ENCODE results near the gene TEDC2.
A peak's percentile ranks its signal among the peaks of the same experiment; 100 is the strongest.

The TEDC2 gene

DNA sequence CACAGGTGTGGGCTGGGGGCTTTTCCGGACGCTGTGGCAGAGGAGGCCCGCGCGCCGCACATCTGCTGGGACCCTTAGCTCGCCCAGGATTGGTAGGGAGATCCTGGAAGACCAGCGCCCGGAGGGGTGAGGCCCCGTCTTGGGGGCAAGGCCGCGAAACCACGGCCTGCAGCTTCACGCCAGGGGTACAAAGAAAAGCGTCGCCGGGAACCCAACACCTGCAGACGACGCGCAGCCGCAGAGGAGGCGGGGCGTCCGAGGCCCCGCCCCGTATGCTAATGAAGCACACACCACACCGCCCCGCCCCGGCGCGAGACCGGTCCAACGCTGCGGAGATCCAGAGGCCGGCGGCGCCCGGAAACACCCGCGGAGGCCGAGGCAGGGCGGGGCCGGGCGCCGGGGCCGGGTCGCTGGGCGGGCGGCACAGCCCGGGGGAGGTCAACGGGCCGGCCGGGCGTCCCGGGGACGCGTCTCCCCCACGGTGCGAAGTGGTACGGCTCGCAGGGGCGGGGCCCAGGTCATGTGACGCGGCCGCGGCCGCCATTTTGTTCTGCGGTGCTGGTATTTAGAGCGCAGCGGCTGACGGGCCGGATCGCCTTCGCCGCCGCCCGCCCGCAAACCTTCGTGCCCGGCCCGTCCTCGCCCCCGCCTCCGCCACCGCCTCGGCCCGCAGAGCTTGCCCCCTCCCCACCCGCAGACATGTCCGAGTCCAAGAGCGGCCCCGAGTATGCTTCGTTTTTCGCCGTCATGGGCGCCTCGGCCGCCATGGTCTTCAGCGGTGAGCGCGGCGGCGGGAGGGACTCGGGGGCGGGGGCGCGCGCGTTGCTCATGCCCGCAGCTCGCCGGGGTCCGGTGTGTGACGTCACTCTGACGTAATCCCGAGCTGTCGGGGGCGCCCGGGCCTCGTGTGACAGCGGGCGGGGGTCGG lies 53.8 kb downstream of the TEDC2 start, which contains the start of gene ATP6V0C:
TSS of gene ATP6V0C (plus strand) at position 548 of the 928 bp plus-strand sequence. CDS start at position 700, 152 bp downstream.
- peak; percentile 86 to 87 for DNase-seq (ENCODE audit: low read depth in 2 of 2)

Data from stimulated activated CD8-positive, alpha-beta memory T cell treated with anti-CD3 and anti-CD28 coated beads, Interleukin-2, amount 100 ng/mL, for 1 hour (primary cell).